Mesothelial cell of epicardium (in vitro differentiated cells): Measurements from ENCODE around the gene CEP152. TPM values are rescaled to one million over a fixed set of nuclear protein-coding genes. Genes with fewer than 3 reads are reported as not detected.

Experiments
- DNase-seq, 2 experiments: peaks; one replicate each; pipeline ENCODE4 v3.0.0; 2021; ENCODE audit warnings: low spot score in 2 of 2; ENCODE audit not compliant: unreplicated experiment in 2 of 2
- H3K27ac Mint-ChIP-seq: 2 replicates; pipeline ENCODE4 v1.8.0; 2021; ENCODE audit warnings: mixed read lengths
- H3K27me3 Mint-ChIP-seq: 2 replicates; pipeline ENCODE4 v1.8.0; 2021; ENCODE audit warnings: low read depth, mixed read lengths
- H3K36me3 Mint-ChIP-seq: 2 replicates; pipeline ENCODE4 v1.8.0; 2021; ENCODE audit warnings: mixed read lengths
- H3K4me1 Mint-ChIP-seq: 2 replicates; pipeline ENCODE4 v1.8.0; 2021; ENCODE audit warnings: mixed read lengths
- H3K4me3 Mint-ChIP-seq: 2 replicates; pipeline ENCODE4 v1.8.0; 2021; ENCODE audit warnings: mild to moderate bottlenecking, moderate library complexity, mixed read lengths
- H3K9me3 Mint-ChIP-seq: 2 replicates; pipeline ENCODE4 v1.8.0; 2021; ENCODE audit warnings: mixed read lengths
- total RNA-seq: library from RNA; stranded (reverse); gene quantifications from 3 replicates; pipeline ENCODE4 v1.2.1, GENCODE V29; 2021
- TF ChIP-seq, protein P1 (sequence below): fragments of 200-600 bp; sonication (generic); IDR thresholded peaks from one replicate; pipeline ENCODE4 v1.5.0; 2021; ENCODE audit warnings: antibody characterized with exemption; ENCODE audit not compliant: unreplicated experiment

CEP152 gene
- total RNA-seq, 1 donor from 2014 or later = 7.6 TPM

DNA sequence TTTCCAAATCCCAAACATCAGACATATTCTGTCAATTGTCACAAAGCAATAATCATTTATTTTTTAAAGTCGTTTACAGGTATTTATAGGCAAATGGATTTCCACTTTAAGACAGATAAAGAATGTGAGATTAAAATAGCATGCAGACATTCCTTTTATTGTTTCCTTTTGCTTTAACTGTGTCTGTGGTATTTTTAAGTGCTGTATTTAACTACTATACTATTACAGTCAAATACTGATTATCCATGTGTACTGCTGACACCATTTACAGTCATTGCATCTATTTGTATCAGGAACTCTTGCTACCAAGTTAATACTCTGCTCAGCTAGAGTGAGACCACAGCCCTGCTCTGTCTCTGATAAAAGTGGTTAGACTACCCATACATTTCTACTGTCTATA is 12.8 kb upstream of the CEP152 start:
- no peak overlapping the region for H3K27ac Mint-ChIP-seq
- H3K4me1 Mint-ChIP-seq = peaks cover 12% of the 10 kb centered on the region
- TF ChIP-seq, protein P1, sequence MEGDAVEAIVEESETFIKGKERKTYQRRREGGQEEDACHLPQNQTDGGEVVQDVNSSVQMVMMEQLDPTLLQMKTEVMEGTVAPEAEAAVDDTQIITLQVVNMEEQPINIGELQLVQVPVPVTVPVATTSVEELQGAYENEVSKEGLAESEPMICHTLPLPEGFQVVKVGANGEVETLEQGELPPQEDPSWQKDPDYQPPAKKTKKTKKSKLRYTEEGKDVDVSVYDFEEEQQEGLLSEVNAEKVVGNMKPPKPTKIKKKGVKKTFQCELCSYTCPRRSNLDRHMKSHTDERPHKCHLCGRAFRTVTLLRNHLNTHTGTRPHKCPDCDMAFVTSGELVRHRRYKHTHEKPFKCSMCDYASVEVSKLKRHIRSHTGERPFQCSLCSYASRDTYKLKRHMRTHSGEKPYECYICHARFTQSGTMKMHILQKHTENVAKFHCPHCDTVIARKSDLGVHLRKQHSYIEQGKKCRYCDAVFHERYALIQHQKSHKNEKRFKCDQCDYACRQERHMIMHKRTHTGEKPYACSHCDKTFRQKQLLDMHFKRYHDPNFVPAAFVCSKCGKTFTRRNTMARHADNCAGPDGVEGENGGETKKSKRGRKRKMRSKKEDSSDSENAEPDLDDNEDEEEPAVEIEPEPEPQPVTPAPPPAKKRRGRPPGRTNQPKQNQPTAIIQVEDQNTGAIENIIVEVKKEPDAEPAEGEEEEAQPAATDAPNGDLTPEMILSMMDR = no peak
- no peak overlapping the region for H3K4me3 Mint-ChIP-seq
- peaks cover 16% of the 10 kb centered on the region for H3K9me3 Mint-ChIP-seq
- H3K27me3 Mint-ChIP-seq = no peaks in the 10 kb centered on the region
- H3K36me3 Mint-ChIP-seq = no peaks in the 10 kb centered on the region
- no peak for DNase-seq

DNA sequence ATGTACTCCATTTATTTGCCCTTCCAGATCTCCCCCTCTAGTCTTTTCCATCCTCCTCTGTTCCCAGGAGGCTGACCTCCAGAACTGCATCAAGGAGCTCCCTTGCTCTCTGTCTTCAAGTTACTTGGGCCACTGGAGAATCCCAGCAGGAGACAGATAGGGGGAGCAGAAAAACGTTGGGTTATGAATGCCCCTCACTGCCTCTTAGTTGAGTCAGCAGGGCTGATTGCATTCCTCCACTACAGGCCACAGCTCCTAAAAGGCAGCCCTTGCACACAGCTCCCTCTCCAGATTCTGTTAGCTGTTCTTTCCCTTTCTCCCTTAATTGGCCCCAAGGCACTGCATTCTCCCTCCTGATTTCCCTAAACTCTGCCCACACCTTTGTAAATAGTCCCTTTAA is 12.4 kb upstream of the CEP152 start:
- TF ChIP-seq, protein P1 = no peak
- H3K9me3 Mint-ChIP-seq = peaks cover 16% of the 10 kb centered on the region
- H3K36me3 Mint-ChIP-seq = no peaks in the 10 kb centered on the region
- H3K4me1 Mint-ChIP-seq = peaks cover 9% of the 10 kb centered on the region
- H3K27me3 Mint-ChIP-seq = no peaks in the 10 kb centered on the region
- no peak overlapping the region for H3K4me3 Mint-ChIP-seq
- DNase-seq = no peak
- H3K27ac Mint-ChIP-seq = no peak overlapping the region

DNA sequence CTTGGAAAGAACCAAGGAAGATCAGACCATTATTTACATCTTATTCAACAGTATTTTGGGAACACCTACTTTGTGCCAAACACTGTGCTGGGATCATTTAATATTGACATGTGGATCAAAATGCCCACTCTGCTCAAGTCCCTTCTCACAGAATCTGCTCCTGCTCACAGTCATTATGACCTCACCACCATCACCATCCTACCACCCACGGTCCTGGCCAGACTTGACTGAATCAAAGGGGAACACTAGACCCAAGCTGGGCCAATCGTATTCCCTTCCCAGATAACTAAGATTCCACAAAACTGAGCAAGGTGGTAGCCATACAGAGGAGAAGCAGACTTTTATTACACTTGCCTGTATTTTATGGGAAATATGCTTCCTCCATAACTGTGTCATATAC is 3.4 kb upstream of the CEP152 start:
- H3K27ac Mint-ChIP-seq = no peak overlapping the region
- no peak for DNase-seq
- H3K4me1 Mint-ChIP-seq = peaks cover 10% of the 10 kb centered on the region
- no peak overlapping the region for H3K4me3 Mint-ChIP-seq
- H3K9me3 Mint-ChIP-seq = no peaks in the 10 kb centered on the region
- H3K36me3 Mint-ChIP-seq = no peaks in the 10 kb centered on the region
- TF ChIP-seq, protein P1 = no peak
- no peaks in the 10 kb centered on the region for H3K27me3 Mint-ChIP-seq

DNA sequence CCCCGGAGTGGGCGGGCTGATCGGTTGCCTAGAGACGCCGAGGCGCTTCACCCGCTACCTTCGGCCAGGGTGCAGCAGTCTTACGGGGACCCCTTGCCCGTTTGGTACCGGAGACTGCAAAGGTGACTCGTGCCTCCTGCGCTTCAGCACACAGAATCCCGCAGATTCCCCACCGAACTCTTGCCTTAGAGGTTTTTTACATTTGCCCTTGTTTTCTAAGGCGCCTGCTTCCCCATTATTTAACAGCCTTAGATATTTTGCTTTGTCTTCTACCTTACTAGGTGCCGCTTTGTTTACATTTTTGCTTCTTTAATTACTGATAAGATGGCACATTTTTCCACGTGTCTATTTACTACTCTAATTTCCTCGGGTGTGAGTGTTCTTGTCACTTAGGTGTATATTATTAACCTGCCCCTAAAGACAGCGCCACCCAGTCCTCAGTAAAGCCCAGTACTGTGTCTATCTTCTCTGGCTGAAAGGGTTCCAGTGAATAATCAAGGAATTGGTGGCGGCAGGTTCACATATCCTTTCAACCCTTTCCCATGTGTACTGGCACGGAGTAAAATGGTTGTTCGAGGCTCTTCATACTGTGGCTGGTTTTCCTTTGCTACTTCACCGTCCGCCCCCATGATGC is 573 bp upstream of the CEP152 start:
- no peak for DNase-seq
- H3K36me3 Mint-ChIP-seq = no peaks in the 10 kb centered on the region
- peak overlapping the region; percentile 94 for H3K4me3 Mint-ChIP-seq
- H3K27me3 Mint-ChIP-seq = no peaks in the 10 kb centered on the region
- H3K9me3 Mint-ChIP-seq = no peaks in the 10 kb centered on the region
- peaks cover 12% of the 10 kb centered on the region for H3K4me1 Mint-ChIP-seq
- H3K27ac Mint-ChIP-seq = no peak overlapping the region
- TF ChIP-seq, protein P1 = no peak

DNA sequence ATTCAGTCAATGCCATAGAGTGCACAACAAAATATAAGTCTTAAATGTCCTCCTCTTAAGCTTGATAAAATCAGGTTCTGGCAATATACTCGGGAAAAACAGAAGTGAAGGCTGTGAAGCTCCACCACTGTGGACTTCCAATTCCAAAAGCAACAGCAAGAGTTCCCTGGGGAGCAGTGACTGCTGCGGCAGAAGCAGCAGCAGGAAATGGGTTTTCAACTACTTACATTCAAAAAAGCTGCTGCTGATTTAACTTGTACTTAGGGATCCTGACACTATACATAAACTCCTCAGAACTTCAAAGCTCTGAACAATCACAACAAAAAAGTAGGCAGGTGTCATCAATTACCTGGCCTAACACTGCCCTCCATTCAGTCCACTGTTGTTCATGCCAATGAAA is 4.7 kb downstream of the CEP152 start:
- no peak overlapping the region for H3K27ac Mint-ChIP-seq
- DNase-seq = no peak
- TF ChIP-seq, protein P1 = no peak

DNA sequence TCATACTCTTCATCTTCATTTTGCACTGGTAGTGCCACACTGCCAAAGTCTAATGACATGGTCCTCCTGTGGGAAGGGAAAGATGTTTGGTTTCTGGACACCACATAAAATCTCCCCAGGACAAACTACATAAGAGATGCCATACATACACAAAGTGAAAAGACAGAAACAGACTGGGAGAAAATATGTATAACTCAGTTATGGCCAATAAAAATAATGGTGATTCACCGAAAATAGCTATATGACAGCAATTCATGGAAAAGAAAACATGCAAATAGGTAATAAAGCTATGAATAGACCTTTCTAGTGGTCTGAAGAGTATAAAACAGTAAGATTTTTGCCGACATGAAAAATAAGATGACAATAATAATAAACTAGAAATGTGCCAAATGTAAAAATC is 5.3 kb downstream of the CEP152 start:
- H3K9me3 Mint-ChIP-seq = no peaks in the 10 kb centered on the region
- H3K27ac Mint-ChIP-seq = no peak overlapping the region
- H3K36me3 Mint-ChIP-seq = no peaks in the 10 kb centered on the region
- no peaks in the 10 kb centered on the region for H3K27me3 Mint-ChIP-seq
- TF ChIP-seq, protein P1 = no peak
- DNase-seq = no peak
- no peak overlapping the region for H3K4me3 Mint-ChIP-seq
- H3K4me1 Mint-ChIP-seq = peaks cover 12% of the 10 kb centered on the region

More for the DNA sequence above, 4.7 kb downstream of the CEP152 start:
- Mint-ChIP-seq H3K4me3 (no peak overlapping the region), H3K9me3 (no peaks in the 10 kb centered on the region), H3K36me3 (no peaks in the 10 kb centered on the region), H3K27me3 (no peaks in the 10 kb centered on the region), H3K4me1 (peaks cover 10% of the 10 kb centered on the region)
